HepG2 (cell line): Measurements from ENCODE around the gene MBD4. TPM values are rescaled to one million over a fixed set of nuclear protein-coding genes. Genes with fewer than 3 reads are reported as not detected.

Source experiments
- HNF4A ChIP-seq: sonication (generic); formaldehyde crosslinking; IDR thresholded peaks from 2 replicates; pipeline ENCODE4 v1.4.0; 2020; ENCODE audit warnings: missing genetic modification reagents
- MTF1 ChIP-seq: sonication (generic); formaldehyde crosslinking; IDR thresholded peaks from 2 replicates; pipeline ENCODE4 v1.5.0; 2020; ENCODE audit warnings: missing genetic modification reagents
- MYC ChIP-seq: sonication (generic); formaldehyde crosslinking; IDR thresholded peaks from 2 replicates; pipeline ENCODE4 v1.9.0; 2021; ENCODE audit warnings: missing genetic modification reagents, borderline replicate concordance
- SNAI1 ChIP-seq: sonication (generic); formaldehyde crosslinking; IDR thresholded peaks from 2 replicates; pipeline ENCODE4 v1.5.0; 2020; ENCODE audit warnings: mild to moderate bottlenecking, missing genetic modification reagents, borderline replicate concordance
- TOPORS ChIP-seq: sonication (generic); formaldehyde crosslinking; IDR thresholded peaks from 2 replicates; pipeline ENCODE4 v1.8.0; 2023; ENCODE audit warnings: mild to moderate bottlenecking, missing genetic modification reagents
- ZBTB3 ChIP-seq: sonication (generic); formaldehyde crosslinking; IDR thresholded peaks from 2 replicates; pipeline ENCODE4 v1.4.0; 2020; ENCODE audit warnings: low read depth, mild to moderate bottlenecking, moderate library complexity, missing genetic modification reagents, borderline replicate concordance
- ZBTB38 ChIP-seq: sonication (generic); formaldehyde crosslinking; IDR thresholded peaks from 2 replicates; pipeline ENCODE4 v1.5.1; 2020; ENCODE audit warnings: mild to moderate bottlenecking, missing genetic modification reagents
- ZC3H13 ChIP-seq: sonication (generic); formaldehyde crosslinking; IDR thresholded peaks from 2 replicates; pipeline ENCODE4 v1.8.1; 2023; ENCODE audit warnings: mild to moderate bottlenecking, missing genetic modification reagents, moderate library complexity
- ZNF234 ChIP-seq: sonication (generic); formaldehyde crosslinking; conservative IDR thresholded peaks from 2 replicates; pipeline ENCODE4 v1.5.1; 2020; ENCODE audit warnings: mild to moderate bottlenecking, missing genetic modification reagents
- ZNF251 ChIP-seq: sonication (generic); formaldehyde crosslinking; IDR thresholded peaks from 2 replicates; pipeline ENCODE4 v1.9.0; 2021; ENCODE audit warnings: mild to moderate bottlenecking, missing genetic modification reagents
- ZNF331 ChIP-seq: sonication (generic); formaldehyde crosslinking; IDR thresholded peaks from 2 replicates; pipeline ENCODE4 v1.4.0; 2020; ENCODE audit warnings: missing genetic modification reagents
- ZNF337 ChIP-seq: sonication (generic); formaldehyde crosslinking; IDR thresholded peaks from 2 replicates; pipeline ENCODE4 v1.5.1; 2020; ENCODE audit warnings: missing genetic modification reagents, low read depth, mild to moderate bottlenecking, borderline replicate concordance
- ZNF343 ChIP-seq: sonication (generic); formaldehyde crosslinking; IDR thresholded peaks from 2 replicates; pipeline ENCODE4 v1.4.0; 2020; ENCODE audit warnings: mild to moderate bottlenecking, missing genetic modification reagents
- ZNF441 ChIP-seq: sonication (generic); formaldehyde crosslinking; IDR thresholded peaks from 2 replicates; pipeline ENCODE4 v1.7.0; 2021; ENCODE audit warnings: missing genetic modification reagents, borderline replicate concordance
- ZNF570 ChIP-seq: sonication (generic); formaldehyde crosslinking; IDR thresholded peaks from 2 replicates; pipeline ENCODE4 v1.4.0; 2020; ENCODE audit warnings: mild to moderate bottlenecking, missing genetic modification reagents, borderline replicate concordance
- ZNF788 ChIP-seq: sonication (generic); formaldehyde crosslinking; IDR thresholded peaks from 2 replicates; pipeline ENCODE4 v1.5.0; 2020; ENCODE audit warnings: mild to moderate bottlenecking, missing genetic modification reagents, borderline replicate concordance
- polyA plus RNA-seq, 8 experiments: library from polyadenylated mRNA; depleted of rRNA in 3 of 8; stranded (reverse) in 7 of 8; unstranded in 1 of 8; fragments of >200 nt; fragmentation: Illumina TruSeq in 4 of 8; extraction: Trizol in 4 of 8; gene quantifications; 2 replicates each; pipeline versions ENCODE4 v1.2.1 to v1.2.3, GENCODE V29; 2011 to 2016; ENCODE audit warnings: low read depth in 4 of 8, missing spikeins in 1 of 8, mixed read lengths in 1 of 8; ENCODE audit not compliant: insufficient read depth in 1 of 8
- total RNA-seq, 5 experiments: library from RNA; depleted of rRNA; stranded (reverse); fragments of >200 nt; fragmentation: Illumina TruSeq; extraction: Trizol; gene quantifications; 2 replicates each; pipeline ENCODE4 v1.2.3, GENCODE V29; 2016; ENCODE audit warnings: low read depth in 1 of 5
- TF ChIP-seq, protein P1 (sequence below): sonication (generic); formaldehyde crosslinking; IDR thresholded peaks from 2 replicates; pipeline ENCODE4 v1.8.0; 2022; ENCODE audit warnings: mild to moderate bottlenecking, missing genetic modification reagents, moderate library complexity
- TF ChIP-seq, protein P2 (sequence below): sonication (generic); formaldehyde crosslinking; IDR thresholded peaks from 2 replicates; pipeline ENCODE4 v1.5.0; 2020; ENCODE audit warnings: missing genetic modification reagents
- TF ChIP-seq, protein P3 (sequence below): IDR thresholded peaks from 2 replicates; pipeline ENCODE4 v1.6.1; 2016; ENCODE audit warnings: low read depth, missing genetic modification reagents, missing compliant biosample characterization
- TF ChIP-seq, protein P4 (sequence below): sonication (generic); formaldehyde crosslinking; IDR thresholded peaks from 2 replicates; pipeline ENCODE4 v1.4.0; 2020; ENCODE audit warnings: mild to moderate bottlenecking, missing genetic modification reagents, borderline replicate concordance

Gene MBD4
- total and polyA plus RNA-seq, 2 of the 13 experiments (the other 11 are each of a cell fraction or from before 2014, with no cell fraction given), result 14.9 to 25.3 TPM

DNA sequence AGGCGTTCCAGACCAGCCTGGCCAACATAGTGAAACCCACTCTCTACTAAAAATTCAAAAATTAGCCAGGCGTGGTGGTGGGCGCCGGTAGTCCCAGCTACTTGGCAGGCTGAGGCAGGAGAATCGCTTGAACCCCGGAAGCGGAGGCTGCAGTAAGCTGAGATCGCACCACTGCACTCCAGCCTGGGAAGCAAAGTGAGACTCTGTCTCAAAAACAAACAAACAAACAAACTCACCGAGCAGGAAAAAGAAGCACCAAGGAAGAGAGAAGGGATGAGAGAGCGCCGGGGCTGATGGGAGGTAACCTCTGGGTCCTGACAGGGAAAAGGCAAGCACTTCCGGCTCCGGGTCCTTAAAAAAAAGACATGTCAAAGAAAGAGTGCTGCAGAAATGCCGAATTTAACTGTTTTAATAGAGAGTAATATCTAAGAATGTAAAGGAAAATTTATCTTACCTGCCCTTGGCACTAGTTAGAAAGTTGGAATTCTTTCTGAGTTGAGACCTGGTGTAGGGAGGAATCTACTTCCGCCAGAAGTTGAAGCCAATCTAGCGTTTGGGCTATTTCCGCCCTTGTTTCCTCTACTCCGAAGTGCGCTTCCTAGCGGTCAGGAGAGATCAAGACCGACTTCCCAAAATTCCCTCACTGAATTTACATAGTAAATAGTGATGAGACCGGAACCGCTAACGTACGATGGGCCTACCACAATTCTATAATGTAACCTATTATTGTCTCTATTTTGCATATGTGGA lies 40.4 kb downstream of the MBD4 start (continued):
- TF ChIP-seq TOPORS (CRISPR knock-in tag), result peak; percentile 76
- TF ChIP-seq, protein P1, sequence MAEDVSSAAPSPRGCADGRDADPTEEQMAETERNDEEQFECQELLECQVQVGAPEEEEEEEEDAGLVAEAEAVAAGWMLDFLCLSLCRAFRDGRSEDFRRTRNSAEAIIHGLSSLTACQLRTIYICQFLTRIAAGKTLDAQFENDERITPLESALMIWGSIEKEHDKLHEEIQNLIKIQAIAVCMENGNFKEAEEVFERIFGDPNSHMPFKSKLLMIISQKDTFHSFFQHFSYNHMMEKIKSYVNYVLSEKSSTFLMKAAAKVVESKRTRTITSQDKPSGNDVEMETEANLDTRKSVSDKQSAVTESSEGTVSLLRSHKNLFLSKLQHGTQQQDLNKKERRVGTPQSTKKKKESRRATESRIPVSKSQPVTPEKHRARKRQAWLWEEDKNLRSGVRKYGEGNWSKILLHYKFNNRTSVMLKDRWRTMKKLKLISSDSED, result no peak
- TF ChIP-seq MTF1 (CRISPR knock-in tag), result no peak; the same call in 1 of the 2 replicates
- no peak for TF ChIP-seq ZNF441 (CRISPR knock-in tag)
- no peak for TF ChIP-seq ZNF234 (CRISPR knock-in tag)
- peak; percentile 64; the same call in 1 of the 2 replicates for TF ChIP-seq ZNF788
- TF ChIP-seq, protein P2, sequence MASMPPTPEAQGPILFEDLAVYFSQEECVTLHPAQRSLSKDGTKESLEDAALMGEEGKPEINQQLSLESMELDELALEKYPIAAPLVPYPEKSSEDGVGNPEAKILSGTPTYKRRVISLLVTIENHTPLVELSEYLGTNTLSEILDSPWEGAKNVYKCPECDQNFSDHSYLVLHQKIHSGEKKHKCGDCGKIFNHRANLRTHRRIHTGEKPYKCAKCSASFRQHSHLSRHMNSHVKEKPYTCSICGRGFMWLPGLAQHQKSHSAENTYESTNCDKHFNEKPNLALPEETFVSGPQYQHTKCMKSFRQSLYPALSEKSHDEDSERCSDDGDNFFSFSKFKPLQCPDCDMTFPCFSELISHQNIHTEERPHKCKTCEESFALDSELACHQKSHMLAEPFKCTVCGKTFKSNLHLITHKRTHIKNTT (CRISPR knock-in tag), result no peak
- no peak for TF ChIP-seq ZNF337 (CRISPR knock-in tag)
- no peak for TF ChIP-seq ZNF251 (CRISPR knock-in tag)
- TF ChIP-seq, protein P3, sequence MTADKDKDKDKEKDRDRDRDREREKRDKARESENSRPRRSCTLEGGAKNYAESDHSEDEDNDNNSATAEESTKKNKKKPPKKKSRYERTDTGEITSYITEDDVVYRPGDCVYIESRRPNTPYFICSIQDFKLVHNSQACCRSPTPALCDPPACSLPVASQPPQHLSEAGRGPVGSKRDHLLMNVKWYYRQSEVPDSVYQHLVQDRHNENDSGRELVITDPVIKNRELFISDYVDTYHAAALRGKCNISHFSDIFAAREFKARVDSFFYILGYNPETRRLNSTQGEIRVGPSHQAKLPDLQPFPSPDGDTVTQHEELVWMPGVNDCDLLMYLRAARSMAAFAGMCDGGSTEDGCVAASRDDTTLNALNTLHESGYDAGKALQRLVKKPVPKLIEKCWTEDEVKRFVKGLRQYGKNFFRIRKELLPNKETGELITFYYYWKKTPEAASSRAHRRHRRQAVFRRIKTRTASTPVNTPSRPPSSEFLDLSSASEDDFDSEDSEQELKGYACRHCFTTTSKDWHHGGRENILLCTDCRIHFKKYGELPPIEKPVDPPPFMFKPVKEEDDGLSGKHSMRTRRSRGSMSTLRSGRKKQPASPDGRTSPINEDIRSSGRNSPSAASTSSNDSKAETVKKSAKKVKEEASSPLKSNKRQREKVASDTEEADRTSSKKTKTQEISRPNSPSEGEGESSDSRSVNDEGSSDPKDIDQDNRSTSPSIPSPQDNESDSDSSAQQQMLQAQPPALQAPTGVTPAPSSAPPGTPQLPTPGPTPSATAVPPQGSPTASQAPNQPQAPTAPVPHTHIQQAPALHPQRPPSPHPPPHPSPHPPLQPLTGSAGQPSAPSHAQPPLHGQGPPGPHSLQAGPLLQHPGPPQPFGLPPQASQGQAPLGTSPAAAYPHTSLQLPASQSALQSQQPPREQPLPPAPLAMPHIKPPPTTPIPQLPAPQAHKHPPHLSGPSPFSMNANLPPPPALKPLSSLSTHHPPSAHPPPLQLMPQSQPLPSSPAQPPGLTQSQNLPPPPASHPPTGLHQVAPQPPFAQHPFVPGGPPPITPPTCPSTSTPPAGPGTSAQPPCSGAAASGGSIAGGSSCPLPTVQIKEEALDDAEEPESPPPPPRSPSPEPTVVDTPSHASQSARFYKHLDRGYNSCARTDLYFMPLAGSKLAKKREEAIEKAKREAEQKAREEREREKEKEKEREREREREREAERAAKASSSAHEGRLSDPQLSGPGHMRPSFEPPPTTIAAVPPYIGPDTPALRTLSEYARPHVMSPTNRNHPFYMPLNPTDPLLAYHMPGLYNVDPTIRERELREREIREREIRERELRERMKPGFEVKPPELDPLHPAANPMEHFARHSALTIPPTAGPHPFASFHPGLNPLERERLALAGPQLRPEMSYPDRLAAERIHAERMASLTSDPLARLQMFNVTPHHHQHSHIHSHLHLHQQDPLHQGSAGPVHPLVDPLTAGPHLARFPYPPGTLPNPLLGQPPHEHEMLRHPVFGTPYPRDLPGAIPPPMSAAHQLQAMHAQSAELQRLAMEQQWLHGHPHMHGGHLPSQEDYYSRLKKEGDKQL, result no peak
- TF ChIP-seq ZNF570, result no peak
- TF ChIP-seq, protein P4, sequence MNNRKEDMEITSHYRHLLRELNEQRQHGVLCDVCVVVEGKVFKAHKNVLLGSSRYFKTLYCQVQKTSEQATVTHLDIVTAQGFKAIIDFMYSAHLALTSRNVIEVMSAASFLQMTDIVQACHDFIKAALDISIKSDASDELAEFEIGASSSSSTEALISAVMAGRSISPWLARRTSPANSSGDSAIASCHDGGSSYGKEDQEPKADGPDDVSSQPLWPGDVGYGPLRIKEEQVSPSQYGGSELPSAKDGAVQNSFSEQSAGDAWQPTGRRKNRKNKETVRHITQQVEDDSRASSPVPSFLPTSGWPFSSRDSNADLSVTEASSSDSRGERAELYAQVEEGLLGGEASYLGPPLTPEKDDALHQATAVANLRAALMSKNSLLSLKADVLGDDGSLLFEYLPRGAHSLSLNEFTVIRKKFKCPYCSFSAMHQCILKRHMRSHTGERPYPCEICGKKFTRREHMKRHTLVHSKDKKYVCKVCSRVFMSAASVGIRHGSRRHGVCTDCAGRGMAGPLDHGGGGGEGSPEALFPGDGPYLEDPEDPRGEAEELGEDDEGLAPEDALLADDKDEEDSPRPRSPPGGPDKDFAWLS (CRISPR knock-in tag), result no peak
- no peak; the same call in 1 of the 2 replicates for TF ChIP-seq ZNF331 (CRISPR knock-in tag)
- 0 out of 2 replicates have a peak, but pooled peaks have one; percentile 2 for TF ChIP-seq HNF4A (CRISPR knock-in tag)
- TF ChIP-seq ZBTB3 (CRISPR knock-in tag), result no peak
- no peak for TF ChIP-seq SNAI1
- no peak for TF ChIP-seq MYC (CRISPR knock-in tag)
- no peak for TF ChIP-seq ZNF343
- no peak for TF ChIP-seq ZC3H13 (CRISPR knock-in tag)
- no peak for TF ChIP-seq ZBTB38 (CRISPR knock-in tag)
